GM19043 (cell line): ENCODE results near the gene PCSK7.
"Not testable (repeated sequence)": the region's sequence is repeated elsewhere in the genome, so short reads cannot be mapped to it uniquely, and the experiment has no call there.

Experiments
- ATAC-seq: cut with Tn5 transposase; IDR thresholded peaks from one replicate; pipeline ENCODE4 v1.9.1; 2021; ENCODE audit warnings: low read depth; ENCODE audit not compliant: unreplicated experiment

The PCSK7 gene, protein sequence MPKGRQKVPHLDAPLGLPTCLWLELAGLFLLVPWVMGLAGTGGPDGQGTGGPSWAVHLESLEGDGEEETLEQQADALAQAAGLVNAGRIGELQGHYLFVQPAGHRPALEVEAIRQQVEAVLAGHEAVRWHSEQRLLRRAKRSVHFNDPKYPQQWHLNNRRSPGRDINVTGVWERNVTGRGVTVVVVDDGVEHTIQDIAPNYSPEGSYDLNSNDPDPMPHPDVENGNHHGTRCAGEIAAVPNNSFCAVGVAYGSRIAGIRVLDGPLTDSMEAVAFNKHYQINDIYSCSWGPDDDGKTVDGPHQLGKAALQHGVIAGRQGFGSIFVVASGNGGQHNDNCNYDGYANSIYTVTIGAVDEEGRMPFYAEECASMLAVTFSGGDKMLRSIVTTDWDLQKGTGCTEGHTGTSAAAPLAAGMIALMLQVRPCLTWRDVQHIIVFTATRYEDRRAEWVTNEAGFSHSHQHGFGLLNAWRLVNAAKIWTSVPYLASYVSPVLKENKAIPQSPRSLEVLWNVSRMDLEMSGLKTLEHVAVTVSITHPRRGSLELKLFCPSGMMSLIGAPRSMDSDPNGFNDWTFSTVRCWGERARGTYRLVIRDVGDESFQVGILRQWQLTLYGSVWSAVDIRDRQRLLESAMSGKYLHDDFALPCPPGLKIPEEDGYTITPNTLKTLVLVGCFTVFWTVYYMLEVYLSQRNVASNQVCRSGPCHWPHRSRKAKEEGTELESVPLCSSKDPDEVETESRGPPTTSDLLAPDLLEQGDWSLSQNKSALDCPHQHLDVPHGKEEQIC

DNA sequence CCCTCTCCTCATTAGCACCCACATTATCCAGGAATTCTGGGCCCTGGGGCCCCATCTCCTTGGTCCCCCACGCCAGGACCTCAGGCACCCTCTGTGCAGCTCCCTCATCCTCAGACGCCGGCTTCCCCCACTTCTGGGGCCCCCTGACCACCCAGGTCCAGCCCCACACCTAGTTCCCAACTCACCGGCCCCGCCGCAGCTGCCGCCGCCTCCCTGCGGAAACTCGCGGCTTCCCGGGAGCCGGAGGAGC lies at the start of gene PCSK7:
Gene PCSK7, minus strand, starts transcription at position 232 of the 250 bp plus-strand sequence. CDS start 2,229 bp downstream, outside the sequence.
- no peak for ATAC-seq

DNA sequence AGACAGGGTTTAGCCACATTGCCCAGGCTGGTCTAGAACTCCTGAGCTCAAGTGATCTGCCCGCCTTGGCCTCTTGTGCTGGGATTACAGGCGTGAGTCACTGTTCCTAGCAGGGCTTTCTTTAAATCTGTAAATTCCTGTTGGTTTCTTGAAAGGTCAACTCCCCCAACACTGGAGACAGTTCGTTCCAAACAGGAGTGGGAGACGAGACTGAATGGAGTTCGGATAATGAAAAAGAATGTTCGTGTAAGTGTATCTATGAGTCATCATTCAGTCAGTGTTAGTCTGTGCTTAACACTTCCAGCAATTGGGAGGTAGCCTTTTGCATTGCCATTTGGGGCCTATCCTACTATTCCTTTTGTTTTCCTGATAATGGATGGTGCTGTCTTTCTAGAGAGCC lies 49.3 kb upstream of the PCSK7 start:
- ATAC-seq, result no peak

DNA sequence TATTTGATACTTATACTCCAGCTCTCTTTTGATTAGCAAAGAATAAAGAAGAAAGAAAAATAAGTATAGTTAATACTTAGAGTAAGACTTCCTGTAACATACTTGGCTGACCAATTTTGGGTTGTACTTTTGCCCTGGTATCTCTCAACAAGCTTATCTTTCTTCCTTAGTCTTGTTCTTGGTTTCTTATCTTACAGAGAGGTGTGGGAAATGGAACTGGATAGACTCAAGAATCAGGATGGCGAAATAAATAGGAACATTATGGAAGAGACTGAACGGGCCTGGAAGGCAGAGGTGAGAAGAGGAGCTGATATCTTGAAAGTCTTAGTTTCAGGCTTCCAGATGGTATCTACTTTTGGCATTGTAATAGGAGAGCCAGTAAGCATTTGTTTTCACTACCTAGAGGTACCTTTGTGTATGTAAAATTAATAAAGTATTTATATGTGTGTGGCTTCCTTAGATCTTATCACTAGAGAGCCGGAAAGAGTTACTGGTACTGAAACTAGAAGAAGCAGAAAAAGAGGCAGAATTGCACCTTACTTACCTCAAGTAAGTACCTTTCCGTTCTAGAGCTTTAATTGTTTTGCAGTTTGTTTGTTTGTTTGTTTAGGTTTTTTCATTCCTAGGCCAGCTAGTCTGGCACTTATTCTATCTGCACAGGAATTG lies 48.0 kb upstream of the PCSK7 start:
- no peak for ATAC-seq

DNA sequence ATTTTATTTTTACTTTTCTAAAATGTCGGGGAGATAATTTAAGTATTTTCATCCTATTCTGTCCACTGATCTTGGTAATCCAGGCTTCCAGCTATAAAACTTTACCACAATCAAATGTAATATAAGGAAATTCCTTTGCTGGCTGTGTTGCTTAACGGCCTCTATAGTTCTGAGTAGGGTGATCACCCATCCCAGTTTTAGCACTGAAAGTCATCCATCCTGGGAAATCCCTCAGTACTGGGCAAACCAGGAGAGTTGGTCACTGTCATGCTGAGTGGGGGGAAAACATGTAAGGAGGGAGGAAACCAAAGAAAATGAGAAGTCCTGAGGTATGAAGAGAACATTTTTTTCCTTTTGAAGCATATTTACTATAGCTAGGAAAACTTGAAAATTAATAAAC lies 46.5 kb upstream of the PCSK7 start:
- no peak for ATAC-seq

DNA sequence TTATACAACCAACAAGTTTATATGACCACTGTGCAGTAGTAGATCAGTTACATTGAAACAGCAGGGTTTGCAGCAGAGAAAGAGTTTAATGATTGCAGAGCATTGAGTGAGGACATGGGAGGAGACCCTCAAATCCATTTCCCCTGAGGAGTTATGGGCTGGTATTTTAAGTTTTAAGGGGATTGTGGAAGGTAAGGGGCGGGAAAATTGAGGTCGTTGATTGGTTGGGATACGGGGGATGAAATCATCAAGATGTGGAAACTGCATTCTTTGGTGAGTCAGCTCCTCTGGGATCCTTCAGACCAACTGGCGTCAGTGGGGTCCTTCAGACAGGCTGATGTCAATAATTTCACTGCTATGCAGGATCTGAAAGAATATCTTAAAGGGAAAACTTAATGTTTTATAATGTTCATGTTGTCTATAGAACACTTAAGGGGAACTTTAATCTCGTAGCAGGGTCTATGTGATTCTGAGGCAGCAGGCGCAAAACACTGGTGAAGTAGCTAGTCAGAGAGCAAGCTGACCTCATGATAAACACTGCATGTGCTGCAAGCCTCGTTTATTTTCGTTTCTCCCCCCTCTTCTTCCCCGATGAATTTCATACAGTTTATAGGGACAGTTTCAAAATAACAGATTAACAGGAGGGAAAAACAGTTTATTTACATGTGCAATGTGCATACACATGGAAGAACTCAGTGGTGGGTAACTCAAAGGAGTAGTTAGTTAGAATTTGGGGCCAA lies 41.8 kb upstream of the PCSK7 start:
- ATAC-seq, result no peak

DNA sequence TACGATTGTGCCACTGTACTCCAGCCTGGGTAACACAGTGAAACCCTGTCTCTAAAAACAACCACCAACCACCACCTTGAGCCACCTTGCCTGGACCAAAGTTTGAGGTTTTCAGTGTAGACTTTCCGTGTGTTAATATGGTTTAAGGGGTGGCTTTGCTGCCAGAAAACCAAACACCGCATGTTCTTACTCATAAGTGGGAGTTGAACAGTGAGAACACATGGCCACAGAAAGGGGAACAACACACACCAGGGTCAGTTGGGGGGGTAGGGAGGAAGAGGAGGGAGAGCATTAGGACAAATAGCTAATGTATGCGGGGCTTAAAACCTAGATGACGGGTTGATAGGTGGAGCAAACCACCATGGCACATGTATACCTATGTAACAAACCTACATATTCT lies 40.3 kb upstream of the PCSK7 start:
- ATAC-seq, result not testable (repeated sequence)

DNA sequence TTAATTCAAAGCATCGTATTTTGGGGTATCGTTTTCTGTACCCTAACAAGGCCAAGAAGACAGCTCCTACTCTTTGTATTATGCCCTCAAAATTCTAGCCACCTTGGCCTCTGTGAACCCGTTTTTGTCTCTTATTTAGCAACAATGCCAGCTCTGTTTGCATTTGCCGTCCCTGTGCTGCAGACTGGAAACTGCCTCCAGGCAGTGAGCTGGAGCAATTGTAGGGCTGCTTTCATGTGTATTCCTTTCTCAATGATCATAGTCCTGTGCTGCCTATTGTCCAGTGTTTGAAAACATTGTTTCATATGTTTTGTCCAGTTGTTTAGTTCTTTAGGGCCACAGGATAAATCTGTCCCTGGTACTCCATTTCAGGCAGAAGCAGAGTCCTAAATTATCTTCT lies 39.3 kb upstream of the PCSK7 start:
- ATAC-seq, result no peak

DNA sequence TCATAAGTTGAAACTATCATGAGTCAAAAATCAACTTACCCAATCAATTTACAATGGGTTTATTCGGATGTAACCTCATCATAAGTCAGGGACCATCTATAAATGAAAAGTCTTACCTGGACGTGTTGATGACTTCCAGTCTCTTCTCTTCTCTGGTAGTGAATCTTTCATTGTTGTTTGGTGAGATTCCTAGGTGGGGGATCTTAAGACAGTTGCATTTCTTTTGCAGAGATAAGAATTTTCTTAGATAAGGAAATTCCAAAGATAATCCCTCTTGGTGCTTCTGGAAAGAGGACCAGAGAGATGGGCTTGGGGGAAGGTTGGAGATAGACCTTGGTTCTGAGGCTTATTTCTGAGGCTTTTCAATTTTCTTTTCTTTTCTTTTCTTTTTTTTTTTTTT lies 38.0 kb upstream of the PCSK7 start:
- ATAC-seq, result no peak

DNA sequence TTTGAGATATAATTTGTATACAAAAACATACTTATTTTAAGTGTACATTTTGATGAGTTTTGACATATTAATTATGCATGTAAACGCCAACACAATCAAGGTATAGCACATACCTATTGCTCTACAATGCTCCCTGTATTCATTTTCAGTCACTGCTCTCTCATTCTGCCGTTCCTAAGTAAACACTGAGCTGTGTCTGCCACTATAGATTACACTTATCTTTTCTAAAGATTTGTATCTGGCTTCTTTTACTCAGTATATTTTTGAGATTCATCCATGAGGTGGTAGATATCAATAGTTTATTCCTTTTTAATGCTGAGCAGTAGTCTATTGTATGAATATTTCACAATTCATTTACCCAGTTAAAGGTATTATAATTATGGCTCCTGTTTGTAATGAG lies 33.9 kb upstream of the PCSK7 start:
- no peak for ATAC-seq

DNA sequence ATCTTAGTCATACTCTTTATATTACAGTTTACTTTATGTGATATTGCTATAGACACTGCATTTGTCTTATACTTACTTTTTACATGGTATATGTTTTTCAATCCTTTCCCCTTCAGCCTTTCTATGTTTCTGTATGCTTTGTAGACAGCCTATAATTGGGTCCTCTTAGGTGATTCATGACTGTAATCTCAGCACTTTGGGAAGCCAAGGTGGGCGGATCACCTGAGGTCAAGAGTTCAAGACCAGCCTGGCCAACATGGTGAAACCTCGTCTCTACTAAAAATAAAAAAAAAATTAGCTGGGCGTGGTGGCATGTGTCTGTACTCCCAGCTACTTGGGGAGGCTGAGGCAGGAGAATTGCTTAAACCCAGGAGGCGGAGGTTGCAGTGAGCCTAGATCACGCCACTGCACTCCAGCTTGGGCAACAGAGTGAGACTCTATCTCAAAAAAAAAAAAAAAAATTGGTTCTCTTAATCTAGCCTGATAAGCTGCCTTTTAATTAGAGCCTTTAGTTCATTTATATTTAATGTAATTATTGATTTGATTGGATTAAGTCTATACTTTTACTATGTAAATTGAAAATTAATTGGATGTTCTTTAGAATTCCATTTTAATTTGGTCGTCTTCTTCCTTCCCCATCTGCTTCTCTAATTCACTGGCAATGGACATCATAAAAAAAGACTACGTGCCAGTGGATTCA lies 32.9 kb upstream of the PCSK7 start:
- ATAC-seq, result not testable (repeated sequence)

DNA sequence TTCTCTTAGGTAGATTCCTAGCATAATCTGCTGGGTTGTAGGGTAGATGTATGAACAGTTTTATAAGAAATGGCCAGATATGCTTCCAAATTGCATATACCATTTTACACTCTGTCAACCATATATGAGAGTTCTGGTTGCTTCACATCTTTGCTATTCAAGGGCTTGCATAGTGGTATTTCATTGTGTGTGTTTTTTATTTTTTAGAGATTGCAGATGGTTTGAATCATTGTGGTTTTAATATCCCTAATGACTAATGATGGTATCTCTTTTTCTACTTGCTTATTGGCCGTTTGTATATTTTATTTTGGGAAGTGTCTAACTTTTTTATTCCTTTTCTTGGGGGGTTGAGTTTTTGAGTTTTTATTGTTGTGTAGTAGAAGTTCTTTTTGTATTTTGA lies 27.5 kb upstream of the PCSK7 start:
- no peak for ATAC-seq

DNA sequence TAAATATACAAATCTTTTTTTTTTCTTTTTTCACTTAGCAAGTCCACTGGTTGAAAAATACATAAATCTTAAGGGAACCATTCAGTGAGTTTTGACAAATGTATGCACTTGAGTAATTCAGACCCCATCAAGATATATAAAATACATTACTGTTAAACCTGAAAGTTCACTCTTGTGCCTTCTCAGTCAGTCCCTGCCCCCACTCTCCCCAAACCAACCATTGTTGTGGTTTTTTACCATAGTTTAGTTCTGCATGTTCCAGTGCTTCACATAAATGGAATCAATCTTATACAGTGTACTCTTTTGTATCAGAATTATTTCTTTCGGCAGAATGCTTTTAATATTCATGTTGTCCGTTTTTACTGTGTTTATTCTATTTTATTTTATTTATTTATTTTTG lies 26.7 kb upstream of the PCSK7 start:
- ATAC-seq, result no peak

DNA sequence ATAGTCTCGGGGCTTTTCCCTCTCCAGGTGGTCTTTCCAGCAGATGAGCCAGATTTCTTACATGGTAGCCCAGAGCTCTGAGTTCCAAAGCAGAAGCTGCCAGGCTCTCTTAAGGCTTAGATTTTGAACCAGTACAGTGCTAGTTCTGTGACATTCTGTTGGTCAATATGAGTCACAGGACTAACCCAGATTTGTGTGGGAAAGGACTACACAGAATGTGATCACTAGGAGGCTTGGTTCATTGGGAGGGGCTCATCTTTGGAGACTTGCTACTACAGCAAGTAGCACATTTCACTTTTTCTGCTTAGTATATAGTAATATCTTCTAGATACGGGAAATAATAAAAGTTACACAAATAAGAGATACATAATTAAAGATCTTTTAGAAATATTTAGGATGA lies 24.7 kb upstream of the PCSK7 start:
- no peak for ATAC-seq

DNA sequence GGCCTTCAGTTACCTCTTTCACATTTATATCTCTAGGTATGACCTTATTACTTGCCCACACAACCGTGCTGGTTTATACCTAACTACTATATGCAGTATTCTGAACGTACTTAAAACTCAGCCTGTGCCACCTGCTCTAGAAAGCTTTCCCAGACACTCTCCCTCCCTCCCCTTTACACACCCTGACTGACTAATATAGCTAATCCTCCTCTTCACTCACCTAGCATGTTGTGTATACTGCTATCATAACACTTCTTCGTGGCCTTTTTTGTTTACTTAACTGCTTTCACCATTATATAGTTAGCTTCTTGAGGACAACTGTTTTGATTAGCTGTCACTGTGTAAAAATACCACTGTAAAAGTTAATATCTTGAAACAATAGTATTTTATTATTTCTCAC lies 24.1 kb upstream of the PCSK7 start:
- no peak for ATAC-seq

DNA sequence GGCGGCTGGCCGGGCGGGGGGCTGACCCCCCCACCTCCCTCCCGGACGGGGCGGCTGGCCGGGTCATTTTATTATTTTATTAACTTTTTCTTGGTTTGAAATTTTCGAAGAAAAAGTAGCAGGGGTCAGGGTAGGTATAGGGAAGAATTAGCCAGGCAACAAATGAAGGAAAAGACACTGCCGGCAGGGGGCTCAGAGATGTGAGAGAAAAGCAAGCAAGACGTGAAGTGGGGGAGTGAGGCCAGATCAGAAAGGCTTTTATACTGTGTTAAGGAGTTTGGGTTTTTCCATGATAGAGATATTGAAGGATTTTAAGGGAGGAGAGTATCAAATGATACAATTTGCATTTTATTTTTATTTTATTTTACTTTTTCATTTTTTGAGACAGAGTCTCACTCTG lies 19.6 kb upstream of the PCSK7 start:
- no peak for ATAC-seq

DNA sequence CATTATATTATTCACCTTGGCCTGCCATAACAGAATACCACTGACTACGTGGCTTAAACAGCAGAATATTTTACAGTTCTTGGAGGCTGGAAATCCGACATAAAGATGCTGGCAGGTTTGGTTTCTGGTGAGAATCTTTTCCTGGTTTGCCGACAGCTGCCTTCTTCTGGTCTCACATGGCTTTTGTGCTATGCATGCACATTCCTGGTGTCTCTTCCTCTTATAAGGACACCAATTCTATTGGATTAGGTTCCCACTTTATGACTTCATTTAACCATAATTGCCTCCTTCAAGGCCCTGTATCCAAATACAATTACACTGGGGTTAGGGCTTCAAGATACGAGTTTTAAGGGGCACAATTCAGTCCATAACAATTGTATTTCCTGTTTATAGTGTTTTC lies 17.7 kb upstream of the PCSK7 start:
- no peak for ATAC-seq

DNA sequence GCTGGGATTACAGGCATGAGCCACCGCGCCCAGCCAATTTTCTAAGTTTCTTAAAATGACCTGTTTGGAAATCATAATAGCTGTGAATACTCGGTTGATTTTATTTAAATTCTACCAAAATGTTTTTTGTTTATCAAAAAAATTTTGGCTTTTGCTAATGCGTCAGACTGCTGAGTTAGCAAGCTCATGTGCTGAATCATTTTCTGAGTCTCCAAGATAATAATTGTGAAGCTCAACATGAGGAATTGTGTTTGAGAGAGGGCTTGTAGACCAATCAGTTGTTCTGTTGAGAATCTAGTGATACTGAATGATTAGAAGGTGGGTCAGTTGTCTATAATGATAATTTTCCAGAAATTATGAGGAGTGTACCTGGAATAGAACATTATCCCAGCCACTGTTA lies 16.5 kb upstream of the PCSK7 start:
- no peak for ATAC-seq

DNA sequence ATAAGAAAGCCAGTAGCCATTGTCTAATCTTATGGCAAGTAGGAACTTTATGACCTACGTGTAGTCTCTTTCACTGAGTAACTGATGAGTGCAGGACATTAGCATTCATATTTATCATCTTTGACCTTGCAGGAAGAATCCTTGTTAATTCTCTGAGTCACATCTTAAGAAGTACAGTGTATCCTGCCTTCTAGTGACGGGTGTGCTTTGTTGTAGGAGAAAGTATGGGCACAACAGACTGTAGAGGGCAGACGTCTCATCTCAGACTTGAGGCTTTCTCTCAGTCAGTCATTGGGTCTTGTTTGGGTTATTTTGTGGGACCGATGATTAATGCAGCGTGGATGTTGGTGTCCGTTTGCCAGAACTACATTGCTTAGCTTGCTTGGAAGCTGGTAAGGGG lies 7.4 kb upstream of the PCSK7 start:
- no peak for ATAC-seq

DNA sequence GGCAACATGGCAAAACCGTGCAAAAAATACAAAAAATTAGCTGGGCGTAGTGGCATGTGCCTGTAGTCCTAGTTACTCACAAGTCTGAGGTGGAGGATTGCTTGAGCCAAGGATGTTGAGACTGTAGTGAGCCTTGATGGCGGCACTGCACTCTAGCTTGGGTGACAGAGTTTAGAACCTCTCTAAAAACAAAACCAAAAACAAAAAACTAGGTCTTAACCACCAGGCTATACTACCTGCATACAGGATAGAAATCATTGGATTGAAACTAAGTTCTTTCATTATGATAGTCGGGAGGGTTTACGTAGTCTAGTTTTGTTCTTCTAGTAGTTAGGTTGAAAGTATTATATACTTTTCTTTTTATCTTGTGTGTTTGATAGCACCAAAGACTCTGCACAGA lies 6.3 kb upstream of the PCSK7 start:
- ATAC-seq, result no peak

DNA sequence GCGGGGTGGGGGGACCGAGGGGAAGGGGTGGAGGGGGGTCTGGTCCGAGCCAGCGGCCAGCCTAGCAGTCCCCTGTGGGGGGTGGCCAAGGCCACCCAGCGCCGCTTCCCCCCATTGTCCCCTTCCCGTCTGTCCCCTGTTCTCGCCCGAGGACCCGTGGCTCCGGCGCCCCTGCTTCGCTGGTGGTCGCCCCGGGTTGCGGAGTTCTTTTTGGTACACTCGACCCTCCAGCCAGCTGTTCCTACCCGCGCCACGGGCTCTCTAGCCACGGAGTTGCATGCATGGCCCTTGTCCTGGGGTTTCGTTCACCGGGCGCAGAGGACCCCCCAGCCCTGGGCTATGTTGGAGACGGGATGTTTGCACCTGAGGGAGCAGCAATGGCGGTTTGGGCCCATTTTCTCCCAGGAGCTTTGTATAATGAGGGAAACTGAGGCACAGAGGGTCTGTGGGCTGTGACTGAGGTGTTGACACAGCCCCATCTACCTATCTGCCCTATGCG lies 1.1 kb upstream of the PCSK7 start:
- no peak for ATAC-seq
